GM19240 (cell line): ENCODE measurements around the gene ZNF609.
A peak's percentile ranks its signal among the peaks of the same experiment; 100 is the strongest.

Source experiments
- DNase-seq: peaks from one replicate; pipeline ENCODE4 v3.0.0; 2011; ENCODE audit warnings: low spot score; ENCODE audit not compliant: insufficient read length

The ZNF609 gene

GRCh38 chr15:64542091-64542490, 81.7 kb downstream of the ZNF609 start:
- DNase-seq = no peak

- DNase-seq = no peak
Observed at GRCh38 chr15:64544450-64544849, 84.1 kb downstream of the ZNF609 start.

DNA sequence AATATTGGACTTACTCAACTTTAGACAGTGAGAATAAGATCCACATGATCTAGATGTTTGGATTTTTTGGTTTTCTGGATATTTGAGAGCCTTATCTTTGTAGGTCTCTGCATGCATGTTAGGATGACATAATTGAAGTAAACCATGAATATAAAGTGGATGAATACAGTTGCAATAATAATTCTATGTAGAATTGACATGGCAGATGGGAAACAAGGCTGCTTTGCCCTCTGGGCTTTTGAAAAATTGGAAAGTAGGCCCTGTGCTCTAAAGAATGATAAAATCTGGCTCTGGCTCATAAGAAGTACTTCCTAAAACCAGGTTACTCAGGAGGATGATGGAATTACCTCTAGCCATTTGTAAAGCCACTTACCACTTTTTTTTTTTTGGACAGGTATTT, 86.9 kb downstream of the ZNF609 start:
- no peak for DNase-seq

GRCh38 chr15:64548235-64548634, 87.9 kb downstream of the ZNF609 start:
- no peak for DNase-seq

DNA sequence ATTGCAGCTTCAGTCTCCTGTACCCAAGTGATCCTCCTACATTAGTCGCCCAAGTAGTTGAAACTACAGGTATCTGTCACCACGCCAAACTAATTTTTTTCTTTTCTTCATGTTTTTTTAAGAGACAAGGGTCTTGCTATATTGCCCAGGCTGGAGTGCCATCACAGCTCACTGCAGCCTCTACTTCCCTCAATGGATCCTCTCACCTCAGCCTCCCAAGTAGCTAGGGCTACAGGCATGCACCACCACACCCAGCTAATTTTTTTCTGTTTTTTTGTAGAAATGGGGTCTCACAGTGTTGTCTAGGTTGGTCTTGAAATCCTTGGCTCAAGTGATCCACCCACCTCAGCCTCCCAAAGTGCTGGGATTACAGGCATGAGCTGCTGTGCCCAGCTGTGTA, 89.5 kb downstream of the ZNF609 start:
- DNase-seq = no peak

- DNase-seq = no peak
Observed at GRCh38 chr15:64552281-64552948, 92.0 kb downstream of the ZNF609 start.

DNA sequence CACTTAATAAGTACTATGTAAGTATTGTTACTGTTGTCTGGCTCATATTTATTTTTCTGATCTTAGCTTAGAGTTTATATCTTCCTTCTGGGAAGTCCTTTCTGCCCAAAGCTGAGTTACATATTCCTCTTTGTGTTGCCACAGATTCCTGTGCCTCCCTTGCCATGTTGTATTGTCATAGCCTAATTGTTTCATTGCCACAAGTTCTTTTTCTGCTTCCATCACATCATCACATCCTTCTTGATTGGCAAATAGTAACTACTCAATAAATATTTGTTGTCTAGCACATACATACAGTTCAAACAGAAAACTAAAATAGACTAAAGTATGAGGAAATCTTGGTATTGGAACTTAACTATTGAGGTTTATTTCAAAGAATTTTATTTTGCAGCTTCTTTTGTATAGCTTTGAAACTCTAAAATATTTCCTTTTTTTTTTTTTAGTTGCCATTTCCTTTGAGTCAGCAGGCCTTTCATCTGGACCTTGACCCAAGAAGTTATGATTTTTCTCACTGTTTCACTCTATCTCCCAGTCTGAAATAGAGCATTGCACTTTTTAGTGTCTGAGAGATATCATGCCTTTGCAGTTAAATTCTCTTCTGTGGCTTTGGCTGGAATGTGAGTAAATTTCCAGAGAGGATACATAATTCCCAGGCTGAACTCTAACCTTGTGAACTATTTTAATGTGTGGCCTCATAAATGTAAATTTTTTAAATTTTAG, 98.2 kb downstream of the ZNF609 start:
- no peak for DNase-seq

DNA sequence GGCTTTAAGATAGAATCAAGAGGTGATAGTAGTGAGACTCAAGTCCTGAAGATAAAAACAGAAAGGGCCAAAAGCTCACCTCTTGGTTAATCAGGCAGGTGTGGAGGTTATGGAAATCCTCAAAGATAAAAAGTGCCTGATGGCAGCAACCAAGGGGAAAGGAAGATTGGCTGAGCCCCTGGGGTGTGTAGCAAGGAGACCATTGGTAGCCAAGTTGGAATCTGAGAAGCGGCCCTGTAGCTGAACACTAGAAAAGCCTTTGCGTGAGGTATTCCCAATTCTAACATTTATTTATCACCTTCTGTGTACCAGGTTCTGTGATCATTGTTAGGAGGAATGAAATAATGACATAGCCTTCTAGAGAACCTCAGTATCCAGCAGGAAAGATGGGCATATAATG, 98.9 kb downstream of the ZNF609 start:
- DNase-seq = no peak

- no peak for DNase-seq
Observed at GRCh38 chr15:64560501-64560900, 100.1 kb downstream of the ZNF609 start.

DNA sequence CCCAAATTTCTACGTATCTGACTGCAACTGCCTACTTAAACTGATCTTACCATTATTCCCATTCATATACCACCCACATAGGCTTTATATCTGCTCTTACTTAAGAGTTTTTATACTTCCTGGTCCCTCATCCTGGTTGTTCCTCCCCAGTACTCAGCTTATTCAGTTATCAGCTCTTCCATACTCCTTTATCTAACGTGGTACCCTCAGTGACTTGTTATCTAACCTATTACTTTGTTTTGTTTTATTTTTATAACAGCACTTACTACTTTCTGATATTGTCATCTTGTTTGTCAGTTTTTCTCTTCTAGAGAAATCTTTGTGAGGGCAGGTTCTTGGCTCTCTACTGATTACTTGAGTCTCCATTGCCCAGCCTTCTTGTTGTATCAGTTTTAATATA, 100.6 kb downstream of the ZNF609 start:
- no peak for DNase-seq

GRCh38 chr15:64562003-64562640, 101.7 kb downstream of the ZNF609 start:
- DNase-seq = no peak

DNA sequence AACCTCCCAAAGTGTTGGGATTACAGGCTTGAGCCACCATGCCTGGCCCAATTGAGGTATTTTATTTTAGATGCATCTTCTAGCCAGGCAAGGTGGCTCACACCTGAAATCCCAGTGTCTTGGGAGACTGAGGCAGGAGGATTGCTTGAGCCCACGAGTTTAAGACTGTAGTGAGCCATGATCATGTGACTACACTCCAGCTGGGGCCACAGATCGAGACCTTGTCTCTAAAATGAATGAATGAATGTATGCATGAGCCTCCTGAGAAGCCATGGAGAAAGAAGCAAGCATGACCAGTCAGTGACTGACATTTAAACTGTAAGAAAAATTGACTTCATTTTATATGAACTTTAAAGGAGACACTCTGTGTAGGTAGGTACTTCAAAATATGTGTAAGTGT, 105.7 kb downstream of the ZNF609 start:
- no peak for DNase-seq

- DNase-seq = no peak
Observed at GRCh38 chr15:64566629-64567427, 106.5 kb downstream of the ZNF609 start.

DNA sequence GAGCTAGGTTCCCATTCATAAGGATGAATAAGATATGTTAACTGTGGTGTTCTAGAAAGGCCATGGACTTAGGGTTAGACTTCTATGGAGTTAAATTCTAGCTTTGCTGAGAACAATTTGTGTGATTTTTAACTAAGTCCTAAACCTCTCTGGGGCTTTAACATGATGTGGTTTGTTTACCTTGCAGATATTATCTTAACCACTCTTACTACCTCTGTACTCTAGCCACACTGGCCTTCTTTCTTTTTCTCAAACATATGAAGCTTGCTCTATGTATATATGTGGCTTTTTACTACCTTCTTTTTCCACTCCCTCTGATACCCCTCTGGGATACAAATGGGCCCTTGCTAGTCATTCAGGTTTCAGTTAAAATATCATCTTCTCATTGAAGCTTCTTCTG, 108.4 kb downstream of the ZNF609 start:
- DNase-seq = no peak

DNA sequence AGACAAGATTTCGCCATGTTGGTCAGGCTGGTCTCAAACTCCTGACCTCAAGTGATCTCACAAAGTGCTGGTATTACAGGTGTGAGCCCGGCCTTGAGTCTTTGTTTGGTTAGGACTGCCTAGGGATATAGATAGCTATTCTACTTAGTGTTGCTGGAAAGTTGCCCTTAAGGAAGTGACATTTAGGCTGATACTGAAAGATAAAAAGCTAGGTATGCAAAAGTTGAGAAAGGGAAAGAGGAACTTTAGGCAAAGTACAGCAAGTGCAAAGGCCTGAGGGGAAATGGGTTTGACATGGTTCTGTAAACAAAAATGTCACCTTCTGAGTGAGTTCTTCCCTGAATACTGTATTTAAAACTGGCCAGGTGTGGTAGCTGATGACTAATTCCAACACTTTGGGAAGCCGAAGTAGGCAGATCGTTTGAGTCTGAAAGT, 111.5 kb downstream of the ZNF609 start:
- peak; percentile 14 for DNase-seq

GRCh38 chr15:64572856-64573255, 112.5 kb downstream of the ZNF609 start:
- no peak for DNase-seq

- no peak for DNase-seq
Observed at GRCh38 chr15:64574301-64575017, 114.1 kb downstream of the ZNF609 start.

- no peak for DNase-seq
Observed at GRCh38 chr15:64580696-64581407, 120.5 kb downstream of the ZNF609 start.

GRCh38 chr15:64581408-64581761, 121.0 kb downstream of the ZNF609 start:
- DNase-seq = no peak

GRCh38 chr15:64582202-64582601, 121.8 kb downstream of the ZNF609 start:
- DNase-seq = no peak

DNA sequence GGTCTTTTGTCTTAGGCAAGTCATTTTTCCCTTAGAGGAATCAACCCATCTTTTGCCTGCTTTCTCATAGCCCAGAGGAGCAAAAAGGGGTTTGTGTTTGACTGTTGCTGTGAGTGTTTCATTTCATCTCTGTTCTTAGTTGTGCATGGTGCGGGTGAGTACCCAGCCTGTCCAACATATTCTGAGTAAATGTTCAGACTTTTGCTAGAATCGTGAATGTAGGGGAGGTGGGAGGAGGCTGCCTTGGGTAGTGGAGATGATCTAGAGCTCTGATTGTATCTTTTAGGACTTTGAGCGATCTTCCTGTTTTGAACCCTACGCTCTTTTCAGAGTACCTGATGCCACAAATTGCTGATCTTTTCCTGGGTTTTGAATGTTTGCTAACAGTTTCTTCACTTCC, 123.1 kb downstream of the ZNF609 start:
- DNase-seq = no peak
